Neural crest cell (in vitro differentiated cells): ENCODE data around the gene AFAP1. TPM values are rescaled to one million over a fixed set of nuclear protein-coding genes. Genes with fewer than 3 reads are reported as not detected.

Experiments used
- DNase-seq: peaks from one replicate; pipeline ENCODE4 v3.0.0; 2021; ENCODE audit warnings: low read depth, mixed read lengths, low spot score
- H3K27ac Mint-ChIP-seq: one replicate; pipeline ENCODE4 v1.8.0; 2021; ENCODE audit warnings: mild to moderate bottlenecking, mixed read lengths; ENCODE audit not compliant: unreplicated experiment
- H3K27me3 Mint-ChIP-seq: 2 replicates; pipeline ENCODE4 v1.8.0; 2021; ENCODE audit warnings: low read depth, mild to moderate bottlenecking, mixed read lengths
- H3K36me3 Mint-ChIP-seq: 2 replicates; pipeline ENCODE4 v1.8.0; 2021; ENCODE audit warnings: low read depth, mild to moderate bottlenecking, mixed read lengths
- H3K4me1 Mint-ChIP-seq: 2 replicates; pipeline ENCODE4 v1.8.0; 2021; ENCODE audit warnings: mixed read lengths
- H3K4me3 Mint-ChIP-seq: one replicate; pipeline ENCODE4 v1.8.0; 2021; ENCODE audit warnings: mild to moderate bottlenecking, mixed read lengths
- H3K9me3 Mint-ChIP-seq: 2 replicates; pipeline ENCODE4 v1.8.0; 2021; ENCODE audit warnings: mixed read lengths
- CTCF ChIP-seq: fragments of 200-600 bp; sonication (generic); conservative IDR thresholded peaks from 2 replicates; pipeline ENCODE4 v1.5.0; 2021; ENCODE audit warnings: antibody characterized with exemption, mild to moderate bottlenecking
- total RNA-seq: library from RNA; stranded (reverse); gene quantifications from 2 replicates; pipeline ENCODE4 v1.2.1, GENCODE V29; 2021

AFAP1 gene
- total RNA-seq, 1 donor from 2014 or later: 28.1 TPM

DNA sequence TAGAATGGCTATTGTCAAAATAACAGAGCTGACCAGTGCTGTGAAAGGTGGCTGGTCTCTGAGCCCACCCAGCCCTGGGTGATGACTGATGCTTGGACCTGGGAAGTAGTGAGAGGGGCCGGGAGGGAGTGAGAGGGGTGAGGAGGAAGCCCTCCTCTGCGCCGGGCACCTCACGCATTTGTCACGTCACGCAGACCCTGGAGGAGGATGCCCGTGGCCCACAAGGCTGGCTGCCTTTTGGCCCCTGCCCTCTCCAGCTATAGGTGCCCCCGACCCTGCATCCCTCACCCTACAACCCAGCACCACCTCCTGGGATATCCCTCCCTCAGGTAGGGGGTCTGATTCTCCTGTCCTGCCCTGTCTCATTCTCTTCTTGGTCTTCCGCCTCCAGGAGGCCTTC, 207.4 kb downstream of the AFAP1 start:
- no peak for DNase-seq
- no peak overlapping the region for H3K4me3 Mint-ChIP-seq
- H3K27me3 Mint-ChIP-seq: peaks cover 5% of the 10 kb centered on the region
- H3K27ac Mint-ChIP-seq: no peak overlapping the region
- no peak for TF ChIP-seq CTCF
- H3K36me3 Mint-ChIP-seq: no peaks in the 10 kb centered on the region
- no peaks in the 10 kb centered on the region for H3K4me1 Mint-ChIP-seq
- no peaks in the 10 kb centered on the region for H3K9me3 Mint-ChIP-seq

DNA sequence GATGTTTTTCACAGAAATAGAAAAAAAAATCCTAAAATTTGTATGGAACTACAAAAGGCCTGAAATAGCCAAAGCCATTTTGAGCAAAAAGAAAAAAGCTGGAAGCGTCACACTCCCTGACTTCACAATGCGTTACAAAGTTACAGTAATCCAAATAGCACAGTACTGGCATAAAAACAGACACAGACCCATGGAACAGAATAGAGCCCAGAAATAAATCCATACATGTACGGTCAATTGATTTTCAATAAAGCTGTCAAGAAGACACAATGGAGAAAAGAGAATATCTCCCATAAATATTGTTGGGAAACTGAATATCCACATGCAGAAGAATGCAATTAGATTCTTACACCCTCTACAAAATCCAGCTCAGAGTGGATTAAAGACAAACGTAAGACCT, 208.2 kb downstream of the AFAP1 start:
- no peak overlapping the region for H3K4me3 Mint-ChIP-seq

GRCh38 chr4:7727749-7728148, 211.9 kb downstream of the AFAP1 start:
- H3K4me1 Mint-ChIP-seq: no peaks in the 10 kb centered on the region
- DNase-seq: no peak
- H3K27ac Mint-ChIP-seq: no peak overlapping the region
- peaks cover 4% of the 10 kb centered on the region for H3K9me3 Mint-ChIP-seq
- no peaks in the 10 kb centered on the region for H3K36me3 Mint-ChIP-seq
- H3K4me3 Mint-ChIP-seq: no peak overlapping the region
- TF ChIP-seq CTCF: no peak
- H3K27me3 Mint-ChIP-seq: peaks cover 5% of the 10 kb centered on the region

More for the DNA sequence above, 208.2 kb downstream of the AFAP1 start:
- peaks cover 5% of the 10 kb centered on the region for H3K27me3 Mint-ChIP-seq
- no peaks in the 10 kb centered on the region for H3K4me1 Mint-ChIP-seq
- H3K36me3 Mint-ChIP-seq: no peaks in the 10 kb centered on the region
- DNase-seq: no peak
- H3K27ac Mint-ChIP-seq: no peak overlapping the region
- no peak for TF ChIP-seq CTCF
- H3K9me3 Mint-ChIP-seq: no peaks in the 10 kb centered on the region

GRCh38 chr4:7726665-7727413, 212.8 kb downstream of the AFAP1 start:
- Mint-ChIP-seq H3K9me3 (peaks cover 4% of the 10 kb centered on the region), H3K36me3 (no peaks in the 10 kb centered on the region), H3K27me3 (peaks cover 4% of the 10 kb centered on the region), H3K27ac (no peak overlapping the region), H3K4me3 (no peak overlapping the region), H3K4me1 (no peaks in the 10 kb centered on the region)
- no peak for DNase-seq
- no peak for TF ChIP-seq CTCF

- DNase-seq: no peak
- Mint-ChIP-seq H3K27ac (no peak overlapping the region), H3K27me3 (peaks cover 6% of the 10 kb centered on the region), H3K4me3 (no peak overlapping the region), H3K4me1 (no peaks in the 10 kb centered on the region), H3K36me3 (no peaks in the 10 kb centered on the region), H3K9me3 (peaks cover 4% of the 10 kb centered on the region)
- TF ChIP-seq CTCF: no peak
These were observed 213.7 kb downstream of the AFAP1 start for GRCh38 chr4:7725951-7726350.
